Measurements from ENCODE around the gene CLINT1. TPM values are rescaled to one million over a fixed set of nuclear protein-coding genes. Genes with fewer than 3 reads are reported as not detected.

Gene CLINT1
- total RNA-seq, 2 experiments from 2014 or later, result 69.7 to 70.1 TPM

Other genes starting within 250 kb of the CLINT1 start
- gene SOX30, start 206.7 kb downstream of the CLINT1 start, total RNA-seq, result under 1 TPM in 1 of 2 experiments, not detected in 1; 0.09 TPM
- not detected for gene C5orf52, start 187.6 kb downstream of the CLINT1 start, total RNA-seq
- 10 to 100 TPM; 10.9 to 13.3 TPM for gene THG1L, start 127.7 kb downstream of the CLINT1 start, total RNA-seq
- 1 to 10 TPM; 5.8 to 6.1 TPM for gene LSM11, start 115.4 kb downstream of the CLINT1 start, total RNA-seq

Data from activated naive CD8-positive, alpha-beta T cell treated with anti-CD3 and anti-CD28 coated beads, Interleukin-2, amount 10 ng/mL, durations not matched to agents 7 days and 5 days (primary cell).